IPS-20b (cell line): ENCODE data around the gene MRGPRF.

Experiments used
- H3K27ac ChIP-seq: one replicate; pipeline ENCODE4 v1.5.1; 2013; ENCODE audit warnings: low read length
- H3K27me3 ChIP-seq: 2 replicates; pipeline ENCODE4 v1.6.1; 2013; ENCODE audit warnings: mild to moderate bottlenecking, low read length, inconsistent platforms; ENCODE audit not compliant: insufficient read depth
- H3K36me3 ChIP-seq: 2 replicates; pipeline ENCODE4 v1.6.1; 2013; ENCODE audit warnings: low read depth, mild to moderate bottlenecking, inconsistent platforms, low read length, moderate library complexity; ENCODE audit not compliant: insufficient read depth
- H3K4me1 ChIP-seq: 2 replicates; pipeline ENCODE4 v1.6.1; 2013; ENCODE audit warnings: mild to moderate bottlenecking, control low read depth, inconsistent platforms, low read length, moderate library complexity; ENCODE audit not compliant: insufficient read depth
- H3K4me3 ChIP-seq: 2 replicates; pipeline ENCODE4 v1.5.1; 2013; ENCODE audit warnings: mild to moderate bottlenecking, low read length, inconsistent platforms
- H3K9ac ChIP-seq: 2 replicates; pipeline ENCODE4 v1.6.1; 2013; ENCODE audit warnings: low read depth, mild to moderate bottlenecking, inconsistent platforms, low read length, moderate library complexity
- H3K9me3 ChIP-seq: 2 replicates; pipeline ENCODE4 v1.6.1; 2013; ENCODE audit warnings: mild to moderate bottlenecking, low read depth, low read length, inconsistent platforms; ENCODE audit not compliant: insufficient read depth

Gene MRGPRF

DNA sequence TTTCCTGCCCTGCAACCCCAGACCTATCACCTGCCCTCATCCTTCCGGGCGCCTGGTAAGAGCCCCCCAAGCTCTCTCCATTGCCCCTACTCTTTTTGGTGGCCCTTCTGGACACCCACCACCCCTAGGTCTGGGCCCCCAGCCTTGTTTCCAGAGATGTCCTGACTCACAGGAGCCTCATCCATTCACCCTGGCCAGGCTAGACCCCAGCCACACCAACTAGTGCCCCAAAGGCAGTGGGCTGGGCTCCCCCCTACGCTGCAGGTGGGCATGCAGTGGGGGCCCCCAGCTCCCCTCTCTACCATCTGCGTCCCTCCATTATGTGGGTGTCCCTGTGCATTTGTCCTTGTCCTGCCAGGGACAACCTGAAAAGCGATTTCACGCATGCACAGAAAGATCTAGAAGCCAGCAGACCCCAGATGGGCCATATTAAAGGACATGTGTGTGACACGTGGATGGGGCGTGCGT, 1.4 kb downstream of the MRGPRF start:
- Histone ChIP-seq H3K4me1 (peaks cover 18% of the 10 kb centered on the region), H3K27me3 (peaks cover 34% of the 10 kb centered on the region), H3K9ac (no peak overlapping the region), H3K27ac (no peak overlapping the region), H3K9me3 (no peaks in the 10 kb centered on the region), H3K4me3 (0 out of 2 replicates have a peak overlapping the region, but pooled peaks have one; percentile 63), H3K36me3 (no peaks in the 10 kb centered on the region)

DNA sequence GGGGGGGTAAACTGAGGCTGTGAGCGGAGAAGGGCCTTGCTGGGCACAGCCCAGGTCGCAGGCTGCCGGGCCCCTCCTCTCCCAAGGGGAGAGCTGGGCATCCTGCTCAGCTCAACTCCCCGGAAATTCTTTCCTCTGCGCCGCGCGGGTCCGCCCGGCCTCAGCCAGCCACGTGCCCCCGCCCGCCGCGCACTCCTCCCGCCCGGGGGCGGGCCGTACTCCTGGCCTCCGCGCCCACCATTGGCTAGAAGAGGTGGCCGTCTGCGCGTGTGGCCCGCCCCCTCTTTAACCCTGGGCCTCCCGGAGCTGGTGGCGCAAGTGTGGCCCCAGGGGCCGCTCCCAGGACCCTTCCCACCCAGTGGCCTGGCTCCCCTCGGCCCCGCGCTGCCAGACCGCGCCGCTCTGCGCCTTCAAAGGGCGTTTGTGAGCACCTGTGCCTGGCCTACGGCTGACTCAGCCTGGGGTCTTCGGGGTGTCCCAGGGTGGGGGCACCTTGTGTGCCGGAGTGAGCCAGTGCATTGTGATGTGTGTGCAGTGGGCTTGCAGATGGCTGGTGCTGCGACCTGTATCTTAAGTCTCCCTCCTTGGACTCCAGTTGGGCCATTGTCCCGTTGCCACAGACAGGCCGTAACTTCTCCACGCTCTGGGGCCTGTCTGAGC, 2.0 kb downstream of the MRGPRF start:
- peaks cover 34% of the 10 kb centered on the region for H3K27me3 ChIP-seq
- no peaks in the 10 kb centered on the region for H3K9me3 ChIP-seq
- H3K36me3 ChIP-seq = no peaks in the 10 kb centered on the region
- peak overlapping the region; percentile 45; the same call in 1 of the 2 replicates for H3K9ac ChIP-seq
- peak overlapping the region; percentile 63; the same call in 1 of the 2 replicates for H3K4me3 ChIP-seq
- peaks cover 18% of the 10 kb centered on the region for H3K4me1 ChIP-seq
- no peak overlapping the region for H3K27ac ChIP-seq

DNA sequence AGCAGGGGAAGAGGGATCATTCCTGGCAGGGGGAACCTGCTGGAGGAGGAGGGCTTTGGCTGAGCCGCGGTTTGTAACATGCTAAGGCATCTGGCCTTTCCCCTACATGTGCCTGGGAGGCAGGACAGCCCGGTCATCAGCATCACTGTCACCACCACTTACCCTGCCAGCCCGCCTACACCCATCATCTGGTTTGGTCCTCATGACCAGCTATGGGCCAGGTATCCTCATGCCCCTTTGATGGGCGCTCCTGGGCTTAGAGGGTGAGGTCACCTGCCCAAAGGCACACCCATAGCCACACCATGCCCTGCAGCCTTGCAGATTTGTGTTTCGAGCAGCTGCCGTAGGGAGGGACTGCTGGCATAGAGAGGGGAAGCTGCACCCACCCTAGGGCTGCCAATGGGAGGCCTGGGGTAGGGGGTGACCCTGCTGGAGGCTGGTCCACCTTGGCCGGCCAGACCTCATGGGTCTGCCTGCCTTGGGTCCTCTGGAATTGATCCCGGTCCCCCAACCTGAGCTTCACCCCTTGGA, 2.6 kb downstream of the MRGPRF start:
- Histone ChIP-seq H3K27me3 (peaks cover 34% of the 10 kb centered on the region), H3K27ac (no peak overlapping the region), H3K36me3 (no peaks in the 10 kb centered on the region), H3K4me1 (peaks cover 18% of the 10 kb centered on the region), H3K9me3 (no peaks in the 10 kb centered on the region), H3K9ac (peak overlapping the region; percentile 45; the same call in 1 of the 2 replicates), H3K4me3 (peak overlapping the region; percentile 63; the same call in 1 of the 2 replicates)

DNA sequence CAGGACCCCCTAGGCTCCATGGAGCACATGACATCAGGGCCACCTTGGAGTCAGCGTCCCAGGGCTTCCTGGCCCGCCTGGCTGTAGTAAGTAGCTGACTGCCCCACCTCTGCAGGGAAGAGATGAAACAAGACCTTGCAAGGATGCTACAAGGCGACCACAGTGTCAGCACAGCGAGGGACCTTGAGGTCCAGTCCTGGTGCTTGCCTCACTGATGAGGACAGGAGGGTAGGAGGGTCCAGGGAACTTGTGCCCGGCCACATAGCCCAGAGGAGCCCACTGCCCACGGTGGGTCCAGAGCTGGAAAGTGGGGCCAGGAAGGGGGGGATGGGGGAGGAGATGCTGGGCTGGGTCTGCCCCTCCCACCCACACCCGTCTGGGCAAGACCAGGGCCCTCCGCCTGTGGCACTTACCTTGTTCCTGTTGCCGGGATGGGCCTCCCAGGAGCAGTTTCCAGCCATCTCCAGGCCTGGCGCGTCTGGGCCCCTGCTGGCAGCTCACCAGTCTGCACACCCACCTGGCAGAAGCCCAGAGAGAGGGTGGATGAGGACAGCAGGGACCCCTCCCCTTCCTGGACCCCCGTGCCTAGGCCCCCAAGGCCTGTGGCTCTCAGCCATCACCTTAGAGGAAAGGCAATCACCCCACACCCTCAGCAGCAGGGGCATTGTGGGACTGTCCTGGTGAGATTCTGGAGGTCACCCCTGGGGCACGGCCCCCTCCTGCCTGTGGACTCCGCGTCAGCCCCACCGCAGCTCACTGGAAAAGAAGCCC, 3.4 kb downstream of the MRGPRF start:
- Histone ChIP-seq H3K36me3 (no peaks in the 10 kb centered on the region), H3K27me3 (peaks cover 34% of the 10 kb centered on the region), H3K9ac (no peak overlapping the region), H3K9me3 (no peaks in the 10 kb centered on the region), H3K4me3 (no peak overlapping the region), H3K27ac (no peak overlapping the region), H3K4me1 (peaks cover 18% of the 10 kb centered on the region)

DNA sequence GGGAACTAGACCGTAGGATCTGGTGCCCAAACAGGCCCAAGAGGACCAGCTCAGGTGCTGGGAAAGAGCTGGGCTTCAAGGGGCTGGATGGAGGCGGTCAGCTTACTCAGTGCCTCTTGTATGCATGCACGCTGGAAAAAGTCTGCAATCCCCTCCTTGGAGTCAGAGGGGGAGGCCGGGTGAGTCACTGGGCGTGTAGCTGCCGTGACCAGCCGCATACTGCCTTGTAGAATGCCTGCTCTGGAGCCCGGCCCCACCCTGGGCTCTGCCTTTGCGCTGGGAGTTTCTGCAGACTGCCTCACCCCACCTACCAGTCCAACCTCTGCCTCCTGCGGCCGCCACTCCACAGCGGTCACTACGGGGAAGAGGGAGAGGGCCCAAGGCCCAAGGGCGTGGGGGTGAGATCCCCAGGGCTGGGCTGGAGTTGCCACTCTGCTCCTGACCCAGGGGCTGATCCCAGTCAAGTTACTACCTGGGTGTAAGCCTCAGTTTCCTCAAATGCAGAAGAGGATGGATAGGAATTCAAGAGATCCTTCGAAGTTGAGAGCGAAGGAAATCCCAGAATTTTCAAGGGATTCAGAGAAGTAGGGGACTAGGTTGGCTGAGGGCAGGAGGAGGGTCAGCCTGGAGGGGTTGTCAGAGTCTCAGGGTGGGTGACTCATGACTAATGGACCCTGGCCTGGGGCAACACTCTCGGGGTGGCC, 4.2 kb downstream of the MRGPRF start:
- Histone ChIP-seq H3K9me3 (no peaks in the 10 kb centered on the region), H3K4me3 (no peak overlapping the region), H3K4me1 (peaks cover 12% of the 10 kb centered on the region), H3K27me3 (peaks cover 28% of the 10 kb centered on the region), H3K27ac (no peak overlapping the region), H3K9ac (no peak overlapping the region), H3K36me3 (no peaks in the 10 kb centered on the region)

DNA sequence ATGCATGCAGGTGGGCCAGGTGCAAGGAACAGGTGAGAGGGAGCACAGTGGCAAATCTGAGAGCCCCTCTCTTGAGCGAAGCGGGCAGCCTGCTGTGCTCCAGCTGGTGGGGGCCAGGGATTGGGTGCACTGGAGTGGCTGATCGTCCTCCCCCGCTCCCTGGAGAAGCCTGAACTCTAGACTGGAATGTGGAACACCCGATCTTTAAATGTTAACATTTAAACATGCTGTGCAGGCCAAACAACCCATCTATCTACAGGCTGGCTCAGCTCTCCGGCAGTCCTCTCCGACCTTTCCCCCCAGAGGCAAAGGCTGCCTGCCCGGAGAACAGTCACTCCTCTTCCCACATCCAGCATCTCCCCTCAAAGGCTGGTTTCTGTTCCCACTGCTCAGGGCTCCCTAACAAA, 5.1 kb downstream of the MRGPRF start:
- H3K4me1 ChIP-seq = peaks cover 12% of the 10 kb centered on the region
- no peak overlapping the region for H3K27ac ChIP-seq
- H3K9me3 ChIP-seq = no peaks in the 10 kb centered on the region
- H3K36me3 ChIP-seq = no peaks in the 10 kb centered on the region
- H3K9ac ChIP-seq = no peak overlapping the region
- no peak overlapping the region for H3K4me3 ChIP-seq
- peaks cover 20% of the 10 kb centered on the region for H3K27me3 ChIP-seq

DNA sequence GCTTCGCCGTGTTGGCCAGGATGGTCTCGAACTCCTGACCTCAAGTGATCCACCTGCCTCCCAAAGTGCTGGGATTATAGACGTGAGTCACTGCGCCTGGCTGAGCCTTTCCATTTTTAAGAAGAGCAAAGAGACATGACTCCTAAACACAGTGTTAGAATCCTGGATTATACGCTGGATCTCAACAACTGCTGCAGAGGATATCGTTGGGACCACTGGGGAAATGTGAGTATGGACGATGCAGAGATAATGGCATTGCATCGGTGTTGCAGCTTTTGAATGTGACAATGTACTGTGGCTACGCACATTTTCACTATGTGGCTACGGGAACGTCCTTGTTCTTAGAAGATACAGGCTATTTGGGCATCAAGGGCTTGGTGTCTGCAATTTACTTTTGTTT, 6.2 kb downstream of the MRGPRF start:
- H3K4me3 ChIP-seq = no peak overlapping the region
- H3K27ac ChIP-seq = no peak overlapping the region
- H3K4me1 ChIP-seq = peaks cover 12% of the 10 kb centered on the region
- H3K27me3 ChIP-seq = peaks cover 12% of the 10 kb centered on the region
- no peak overlapping the region for H3K9ac ChIP-seq
- H3K9me3 ChIP-seq = no peaks in the 10 kb centered on the region
- no peaks in the 10 kb centered on the region for H3K36me3 ChIP-seq

DNA sequence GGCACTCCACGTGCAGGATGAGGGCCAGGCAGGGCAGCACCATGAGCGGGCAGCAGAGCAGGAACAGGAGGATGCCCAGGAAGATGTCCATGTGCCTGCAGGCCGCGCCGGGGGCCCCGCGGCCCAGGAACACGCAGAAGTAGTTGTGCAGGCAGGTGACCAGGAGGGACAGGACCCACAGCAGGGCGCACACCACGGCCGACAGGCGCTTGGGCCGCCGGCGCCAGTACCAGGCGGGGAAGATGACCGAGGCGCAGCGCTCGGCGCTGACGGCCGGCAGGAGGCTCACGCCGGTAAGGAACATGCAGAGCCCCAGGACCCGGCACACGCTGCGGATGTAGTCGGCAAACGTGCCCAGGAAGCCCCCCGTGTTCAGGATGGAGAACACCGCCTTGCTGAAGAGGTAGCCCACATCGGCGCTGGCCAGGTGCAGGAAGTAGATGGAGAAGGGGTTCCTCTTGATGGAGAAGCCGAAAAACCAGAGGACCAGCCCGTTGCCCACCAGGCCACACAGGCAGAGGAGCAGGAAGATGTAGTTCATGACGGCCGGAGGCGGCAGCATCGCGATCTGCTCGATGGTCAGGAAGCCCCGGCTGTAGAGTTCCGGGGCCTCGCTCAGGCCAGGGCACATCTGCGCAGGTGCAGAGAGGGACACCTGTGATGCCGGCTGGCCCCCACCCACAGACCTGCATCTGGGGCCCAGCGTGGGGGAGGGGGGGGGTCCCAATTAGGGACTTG, 7.2 kb downstream of the MRGPRF start:
- peaks cover 5% of the 10 kb centered on the region; the same call in 1 of the 2 replicates for H3K27me3 ChIP-seq
- no peak overlapping the region for H3K4me3 ChIP-seq
- H3K36me3 ChIP-seq = no peaks in the 10 kb centered on the region
- H3K9me3 ChIP-seq = no peaks in the 10 kb centered on the region
- H3K27ac ChIP-seq = no peak overlapping the region
- H3K4me1 ChIP-seq = peaks cover 5% of the 10 kb centered on the region
- no peak overlapping the region for H3K9ac ChIP-seq

DNA sequence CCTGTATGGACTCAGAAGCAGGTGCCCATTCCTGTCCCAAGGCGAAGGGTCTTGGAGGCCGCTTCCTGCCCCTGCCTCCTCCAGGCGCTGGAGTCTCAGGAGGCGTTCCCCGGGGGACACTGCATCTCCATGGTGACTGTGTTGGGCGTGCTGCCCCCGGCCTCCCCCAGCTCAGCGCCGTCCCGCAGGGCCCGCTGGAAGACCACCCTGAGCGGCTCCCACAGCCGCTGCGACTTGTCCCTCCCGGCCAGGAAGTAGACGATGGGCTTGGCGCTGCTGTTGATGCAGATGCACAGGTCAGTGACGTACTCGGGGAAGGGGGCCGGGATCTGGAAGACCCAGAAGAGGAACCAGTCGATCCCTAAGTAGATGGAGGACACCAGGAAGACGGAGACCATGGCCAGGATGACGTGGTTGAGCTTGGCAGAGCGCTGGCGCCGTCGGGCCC, 7.8 kb downstream of the MRGPRF start:
- Histone ChIP-seq H3K36me3 (no peaks in the 10 kb centered on the region), H3K27ac (no peak overlapping the region), H3K27me3 (0 out of 2 replicates have a peak, but pooled peaks cover under 1% of the 10 kb centered on the region), H3K9me3 (no peaks in the 10 kb centered on the region), H3K9ac (no peak overlapping the region), H3K4me1 (no peaks in the 10 kb centered on the region), H3K4me3 (no peak overlapping the region)

DNA sequence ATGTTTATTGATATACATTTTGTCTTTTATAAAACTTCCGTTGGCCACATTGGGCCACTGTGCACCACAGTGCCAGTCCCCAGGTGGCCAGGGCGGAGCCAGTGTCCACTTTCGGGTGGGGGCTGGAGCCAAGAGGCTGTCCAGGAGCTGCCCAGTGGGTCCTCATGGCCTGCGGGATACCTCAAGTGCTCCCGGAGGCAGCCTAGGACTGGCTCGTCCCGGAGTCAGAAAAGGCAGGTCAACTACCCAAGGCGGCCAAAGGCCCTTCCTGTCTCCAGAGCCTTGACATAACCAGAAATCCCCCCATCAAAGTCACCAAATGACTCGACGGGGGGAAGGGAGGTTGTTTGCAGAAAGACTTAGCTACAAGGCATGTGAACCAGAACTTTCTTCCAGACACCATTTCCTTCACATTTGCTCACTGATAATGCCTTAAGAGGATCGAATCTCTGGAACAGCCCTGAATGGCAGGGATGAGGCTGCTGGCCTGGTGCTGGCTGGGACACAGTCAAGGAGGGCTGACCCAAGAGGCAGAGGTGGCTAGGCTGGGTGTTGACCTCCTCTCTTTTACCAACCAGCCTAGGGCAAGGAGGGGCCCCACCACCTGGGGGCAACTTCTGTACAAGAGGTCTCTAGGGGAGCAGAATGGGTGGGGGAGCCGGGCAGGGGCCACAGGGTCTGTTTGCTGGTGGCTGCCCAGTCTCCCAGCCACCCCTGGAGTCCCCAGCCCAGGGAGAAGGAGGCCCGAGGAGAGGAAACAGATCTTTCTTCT, 8.4 kb downstream of the MRGPRF start:
- no peaks in the 10 kb centered on the region for H3K36me3 ChIP-seq
- H3K4me3 ChIP-seq = no peak overlapping the region
- no peaks in the 10 kb centered on the region for H3K9me3 ChIP-seq
- H3K4me1 ChIP-seq = no peaks in the 10 kb centered on the region
- H3K9ac ChIP-seq = no peak overlapping the region
- no peaks in the 10 kb centered on the region for H3K27me3 ChIP-seq
- H3K27ac ChIP-seq = no peak overlapping the region
